SK-N-MC (cell line): ENCODE data around the gene ATF6B.

Experiments
- EZH2 ChIP-seq: fragments of 200-600 bp; sonication (generic); IDR thresholded peaks from one replicate; pipeline ENCODE4 v1.6.1; 2017; ENCODE audit warnings: antibody characterized with exemption
- FOXP2 ChIP-seq: optimal IDR thresholded peaks from 2 replicates; pipeline ENCODE3; 2011; ENCODE audit warnings: mild to moderate bottlenecking, moderate library complexity; ENCODE audit not compliant: insufficient read depth; ENCODE audit errors: extremely low read length, control extremely low read depth
- POLR2AphosphoS5 ChIP-seq: IDR thresholded peaks from 2 replicates; pipeline ENCODE4 v1.6.1; 2012; ENCODE audit warnings: mild to moderate bottlenecking, low read depth, low read length, borderline replicate concordance

DNA sequence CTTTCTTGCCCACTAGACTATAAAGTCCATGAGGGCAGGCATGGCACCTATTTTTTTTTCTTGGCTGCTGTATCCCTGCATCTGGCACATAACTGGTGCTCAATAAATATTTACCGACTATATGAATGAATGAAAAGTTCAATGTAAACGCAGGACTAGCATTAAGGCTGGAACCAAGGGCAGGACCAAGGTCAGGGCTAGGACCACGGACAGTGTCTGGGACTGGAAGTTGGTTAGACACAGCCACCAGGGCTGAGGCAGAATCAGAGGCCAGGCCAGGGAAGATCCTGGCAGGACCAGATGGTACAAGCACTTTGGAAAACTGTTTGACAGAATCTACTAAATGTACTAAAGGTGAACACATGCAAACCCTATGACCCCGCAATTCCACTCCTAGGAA, 22.6 kb downstream of the ATF6B start:
- TF ChIP-seq EZH2 (no peak), POLR2AphosphoS5 (no peak), FOXP2 (no peak)
